Lower leg skin (tissue), 4 donors: Measurements from ENCODE around the gene GTSF1L. TPM values are rescaled to one million over a fixed set of nuclear protein-coding genes. Genes with fewer than 3 reads are reported as not detected.

Source experiments
- DNase-seq, 2 donors: peaks; one replicate each; pipeline ENCODE4 v3.0.0-alpha.2; 2019; ENCODE audit warnings: low spot score in 2 of 2
- H3K4me3 ChIP-seq: fragments of 200-600 bp; sonication (generic); 2 replicates; pipeline ENCODE4 v1.5.1; 2017; ENCODE audit warnings: mild to moderate bottlenecking, low read depth; ENCODE audit not compliant: poor library complexity, severe bottlenecking
- POLR2A ChIP-seq, 2 donors: fragments of 450-650 bp; IDR thresholded peaks; one replicate each; pipeline ENCODE4 v1.6.1; 2016 to 2017; ENCODE audit warnings: antibody characterized with exemption in 2 of 2, mild to moderate bottlenecking in 1 of 2, moderate library complexity in 1 of 2
- WGBS, 2 donors: methylation state at CpG; one replicate each; pipeline ENCODE4 v1.1.5; 2018; 5-methylcytosine and 5-hydroxymethylcytosine counted together
- intact Hi-C: fragments of 100-400 bp; cut with DNase I; formaldehyde crosslinking; loops from one replicate; pipeline ENCODE4 v1.15.0; 2023; ENCODE audit warnings: low total_unique reads
- total RNA-seq, 4 donors: library from RNA; depleted of rRNA; stranded (reverse); fragments of >200 nt; gene quantifications; one replicate each; pipeline ENCODE4 v1.1.0, GENCODE V29; 2016
- TF ChIP-seq, protein P1 (sequence below), 3 donors: fragments of 450-650 bp; IDR thresholded peaks; one replicate each; pipeline ENCODE4 v1.5.1; 2016; ENCODE audit warnings: antibody characterized with exemption in 3 of 3, mild to moderate bottlenecking in 3 of 3, moderate library complexity in 2 of 3

Gene GTSF1L
- total RNA-seq, 4 donors from 2014 or later, result not detected

DNA sequence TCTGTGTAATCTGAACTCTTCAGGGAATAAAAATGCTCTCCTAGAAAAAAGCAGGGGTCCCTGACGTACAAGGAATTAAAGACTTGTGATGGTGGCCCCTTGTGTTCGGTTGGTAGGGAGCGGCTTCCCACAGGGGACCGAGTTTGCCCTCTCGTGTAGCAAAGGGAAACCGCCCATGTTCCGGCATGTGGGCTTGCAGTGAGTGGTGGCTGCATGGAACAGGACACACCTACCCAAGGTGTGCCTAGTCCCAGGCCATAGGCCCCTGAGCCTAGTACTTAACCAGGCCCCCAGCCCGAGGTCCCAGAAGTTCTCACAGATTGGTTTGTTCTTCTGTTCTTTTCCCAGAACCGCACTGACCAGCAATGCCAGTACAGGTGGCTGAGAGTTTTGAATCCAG lies 44.4 kb downstream of the GTSF1L start:
- no peak overlapping the region for H3K4me3 ChIP-seq
- 96 to 97% methylated on average over 9 of the region's 9 CpGs for WGBS, 2 donors
- DNase-seq, result no peak
- intact Hi-C loops, result no loop called here
- TF ChIP-seq, protein P1, sequence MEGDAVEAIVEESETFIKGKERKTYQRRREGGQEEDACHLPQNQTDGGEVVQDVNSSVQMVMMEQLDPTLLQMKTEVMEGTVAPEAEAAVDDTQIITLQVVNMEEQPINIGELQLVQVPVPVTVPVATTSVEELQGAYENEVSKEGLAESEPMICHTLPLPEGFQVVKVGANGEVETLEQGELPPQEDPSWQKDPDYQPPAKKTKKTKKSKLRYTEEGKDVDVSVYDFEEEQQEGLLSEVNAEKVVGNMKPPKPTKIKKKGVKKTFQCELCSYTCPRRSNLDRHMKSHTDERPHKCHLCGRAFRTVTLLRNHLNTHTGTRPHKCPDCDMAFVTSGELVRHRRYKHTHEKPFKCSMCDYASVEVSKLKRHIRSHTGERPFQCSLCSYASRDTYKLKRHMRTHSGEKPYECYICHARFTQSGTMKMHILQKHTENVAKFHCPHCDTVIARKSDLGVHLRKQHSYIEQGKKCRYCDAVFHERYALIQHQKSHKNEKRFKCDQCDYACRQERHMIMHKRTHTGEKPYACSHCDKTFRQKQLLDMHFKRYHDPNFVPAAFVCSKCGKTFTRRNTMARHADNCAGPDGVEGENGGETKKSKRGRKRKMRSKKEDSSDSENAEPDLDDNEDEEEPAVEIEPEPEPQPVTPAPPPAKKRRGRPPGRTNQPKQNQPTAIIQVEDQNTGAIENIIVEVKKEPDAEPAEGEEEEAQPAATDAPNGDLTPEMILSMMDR (IDR thresholded peaks at IDR 0.05), result no peak

DNA sequence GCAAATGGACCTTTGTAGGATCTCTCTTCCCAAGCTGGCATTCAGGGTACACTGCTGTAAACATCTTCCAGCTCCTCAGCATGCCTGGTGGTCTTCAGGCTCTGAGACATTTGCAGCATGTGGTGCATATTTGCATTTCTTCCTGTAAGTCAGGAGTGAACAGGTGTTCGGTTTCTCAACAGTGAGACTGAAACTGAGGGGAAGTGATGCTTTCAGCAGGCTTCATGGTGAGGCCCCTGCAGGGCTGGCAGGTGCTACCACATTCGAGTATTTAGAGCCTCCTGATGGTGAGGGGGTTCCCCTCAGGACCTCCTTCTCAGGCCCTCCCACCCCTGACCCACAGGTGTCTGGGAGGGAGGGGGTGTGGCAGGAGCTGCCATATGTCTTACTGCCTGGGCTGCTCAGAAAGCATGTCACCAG lies 44.8 kb downstream of the GTSF1L start:
- 65 to 85% methylated on average over 2 of the region's 2 CpGs for WGBS, 2 donors
- H3K4me3 ChIP-seq, result no peak overlapping the region
- DNase-seq, result no peak
- TF ChIP-seq POLR2A (IDR thresholded peaks at IDR 0.05), result no peak
- TF ChIP-seq, protein P1 (IDR thresholded peaks at IDR 0.05), result no peak
- intact Hi-C loops, result no loop called here

DNA sequence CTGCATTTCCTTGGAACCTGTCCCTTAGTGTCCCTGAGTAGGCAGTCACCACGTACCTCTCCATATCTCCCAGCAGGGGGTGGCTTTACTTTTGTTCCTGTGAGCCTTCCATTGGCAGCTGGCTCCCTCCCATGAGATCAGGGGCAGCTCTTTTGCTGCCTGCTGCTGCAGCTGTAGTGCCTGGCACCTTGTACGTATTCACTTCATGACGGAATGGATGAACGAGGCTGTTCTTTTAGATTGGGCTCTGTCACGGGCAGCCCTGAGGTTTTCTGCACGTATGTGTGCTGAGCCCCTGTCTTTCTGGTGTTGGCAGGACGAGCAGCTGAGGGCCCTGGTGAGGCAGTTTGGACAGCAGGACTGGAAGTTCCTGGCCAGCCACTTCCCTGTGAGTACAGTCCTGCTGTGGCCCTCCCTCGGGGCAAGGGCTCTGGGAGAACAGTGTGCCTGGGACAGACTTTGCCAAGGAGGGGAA lies 45.3 kb downstream of the GTSF1L start:
- WGBS, 2 donors, result 59 to 78% methylated on average over 8 of the region's 8 CpGs
- intact Hi-C loops, result no loop called here
- no peak for DNase-seq
- no peak for TF ChIP-seq POLR2A (IDR thresholded peaks at IDR 0.05)
- TF ChIP-seq, protein P1 (IDR thresholded peaks at IDR 0.05), result no peak
- H3K4me3 ChIP-seq, result no peak overlapping the region

DNA sequence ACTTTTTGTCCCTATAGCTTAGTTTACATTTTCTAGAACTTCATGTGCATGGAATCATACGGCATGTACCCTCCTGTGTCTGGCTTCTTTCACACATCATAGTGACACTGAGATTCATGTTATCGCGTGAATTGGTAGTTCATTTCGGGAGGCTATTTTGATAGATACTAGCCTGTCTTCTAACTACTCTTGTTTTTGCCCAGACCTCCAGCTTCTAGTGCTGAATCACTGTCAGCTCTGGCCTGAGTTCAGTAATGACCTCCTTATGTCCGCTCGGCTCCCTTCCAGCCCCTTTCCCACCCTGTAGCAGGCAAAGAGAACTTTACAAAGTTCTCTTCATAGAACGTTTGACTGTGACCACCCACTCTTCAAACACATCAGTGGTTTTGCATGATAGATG lies 45.8 kb downstream of the GTSF1L start:
- intact Hi-C loops, result no loop called here
- DNase-seq, result no peak
- TF ChIP-seq, protein P1 (IDR thresholded peaks at IDR 0.05), result no peak
- TF ChIP-seq POLR2A (IDR thresholded peaks at IDR 0.05), result no peak
- no peak overlapping the region for H3K4me3 ChIP-seq
- 64% methylated on average over 7 of the region's 7 CpGs for WGBS, 2 donors

DNA sequence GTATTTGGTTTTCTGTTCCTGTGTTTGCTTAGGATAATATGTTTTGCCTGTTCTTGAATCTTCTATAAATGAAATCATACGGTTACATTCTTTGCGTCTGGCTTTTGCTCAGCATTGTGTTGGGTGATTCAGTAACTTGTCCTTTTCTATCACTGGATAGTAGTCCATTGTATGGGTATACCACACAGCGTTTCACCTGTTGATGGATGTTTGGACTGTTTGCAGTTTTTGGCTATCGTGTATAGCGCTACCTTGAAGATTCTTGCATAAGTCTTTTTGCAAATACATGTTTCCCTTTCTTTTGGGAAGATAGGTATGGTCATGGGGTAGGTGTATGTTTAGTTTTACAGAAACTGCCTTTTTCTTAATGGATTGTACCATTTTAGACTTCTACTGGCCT lies 50.4 kb downstream of the GTSF1L start:
- WGBS, 2 donors, result 91 to 93% methylated on average over 5 of the region's 5 CpGs
- TF ChIP-seq, protein P1 (IDR thresholded peaks at IDR 0.05), result no peak
- no peak for TF ChIP-seq POLR2A (IDR thresholded peaks at IDR 0.05)
- intact Hi-C loops, result no loop called here
- no peak for DNase-seq
- no peak overlapping the region for H3K4me3 ChIP-seq

Other genes with a start within 250 kb of the GTSF1L start
- gene L3MBTL1, start 219.3 kb downstream of the GTSF1L start, total RNA-seq, result 10 to 100 TPM in 2 of 4 donors, 1 to 10 TPM in 2; 5.2 to 23.2 (median 9.7) TPM
- 10 to 100 TPM in 1 of 4 donors, 1 to 10 TPM in 3; 1.8 to 13.6 (median 5.3) TPM for gene SGK2, start 168.0 kb downstream of the GTSF1L start, total RNA-seq
- gene IFT52, start 136.1 kb downstream of the GTSF1L start, total RNA-seq, result 10 to 100 TPM in 3 of 4 donors, 1 to 10 TPM in 1; 8.5 to 17.2 (median 12.7) TPM
- gene MYBL2, start 59.9 kb downstream of the GTSF1L start, total RNA-seq, result 1 to 10 TPM in 2 of 4 donors, under 1 TPM in 2; 0.19 to 1.2 (median 0.71) TPM
- gene TOX2, start 187.8 kb upstream of the GTSF1L start, total RNA-seq, result 1 to 10 TPM; 1.8 to 5.2 (median 1.9) TPM